ENCODE measurements around the gene HACD1.
A peak's percentile ranks its signal among the peaks of the same experiment; 100 is the strongest.

The HACD1 gene

DNA sequence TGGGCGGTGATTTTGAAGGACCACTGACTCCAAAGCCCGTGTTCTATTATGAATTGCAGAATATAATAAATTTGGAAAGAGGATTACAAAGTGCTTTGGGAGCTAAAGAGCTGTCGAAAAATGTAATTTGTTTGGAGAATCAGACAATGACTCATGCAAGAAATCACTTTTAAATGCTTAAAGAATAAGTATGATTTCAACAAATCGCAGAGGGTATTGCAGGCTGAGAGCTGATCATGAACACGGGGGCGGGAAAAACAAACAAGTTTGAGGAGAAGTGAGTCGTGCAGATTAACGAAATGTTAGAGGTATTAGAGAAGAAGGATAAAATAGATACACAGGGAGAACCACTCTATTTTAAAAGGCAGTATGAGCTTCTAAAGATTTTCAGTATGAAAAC is 4.9 kb upstream of the HACD1 start:
- no peak for DNase-seq
- H3K23ac ChIP-seq (ENCODE audit: low read length in 2 of 2), result no peak overlapping the region
- H2AK5ac ChIP-seq (ENCODE audit: low read length, severe bottlenecking), result no peak overlapping the region
- H4K8ac ChIP-seq (ENCODE audit: low read length), result no peak overlapping the region
- H3K4me3 ChIP-seq (ENCODE audit: insufficient read depth in 1 of 2, low read depth in 1 of 2, low read length in 2 of 2), result no peak overlapping the region
- H3K27me3 ChIP-seq (ENCODE audit: control insufficient read depth in 1 of 2, insufficient read depth in 1 of 2, low read length in 2 of 2), result no peaks in the 10 kb centered on the region
- no peak overlapping the region for H2BK5ac ChIP-seq (ENCODE audit: low read depth, low read length, poor library complexity, severe bottlenecking)
- H2BK15ac ChIP-seq (ENCODE audit: low read depth, poor library complexity, severe bottlenecking), result no peak overlapping the region
- no peak overlapping the region for H2AFZ ChIP-seq (ENCODE audit: low read depth, low read length)
- H2BK12ac ChIP-seq (ENCODE audit: low read length in 2 of 2), result no peak overlapping the region
- H3K27ac ChIP-seq (ENCODE audit: low read length, poor library complexity, severe bottlenecking), result no peak overlapping the region
- H4K91ac ChIP-seq (ENCODE audit: low read length), result no peak overlapping the region
- no peak overlapping the region for H3K4me2 ChIP-seq (ENCODE audit: low read length, poor library complexity, severe bottlenecking)
- H3K9me3 ChIP-seq (ENCODE audit: control insufficient read depth, low read length), result no peaks in the 10 kb centered on the region
- no peak overlapping the region for H3K9ac ChIP-seq (ENCODE audit: low read length)
- no peak overlapping the region for H3K14ac ChIP-seq (ENCODE audit: low read length in 2 of 2)
- H3K4me1 ChIP-seq (ENCODE audit: control insufficient read depth, insufficient read depth, low read depth, low read length), result no peaks in the 10 kb centered on the region
- no peaks in the 10 kb centered on the region for H3K36me3 ChIP-seq (ENCODE audit: control insufficient read depth in 1 of 2, insufficient read depth in 2 of 2, low read depth in 1 of 2, low read length in 2 of 2)
- H3K4ac ChIP-seq (ENCODE audit: low read depth in 1 of 2, low read length in 2 of 2), result no peak overlapping the region
- H3K18ac ChIP-seq (ENCODE audit: low read depth in 1 of 2, low read length in 2 of 2), result no peak overlapping the region
- H2BK120ac ChIP-seq (ENCODE audit: low read depth, low read length), result no peak overlapping the region
- WGBS, result 86% methylated on average over 7 of the region's 8 CpGs
- no peaks in the 10 kb centered on the region for H3K79me1 ChIP-seq (replicated peaks; ENCODE audit: low read length, poor library complexity, severe bottlenecking)

DNA sequence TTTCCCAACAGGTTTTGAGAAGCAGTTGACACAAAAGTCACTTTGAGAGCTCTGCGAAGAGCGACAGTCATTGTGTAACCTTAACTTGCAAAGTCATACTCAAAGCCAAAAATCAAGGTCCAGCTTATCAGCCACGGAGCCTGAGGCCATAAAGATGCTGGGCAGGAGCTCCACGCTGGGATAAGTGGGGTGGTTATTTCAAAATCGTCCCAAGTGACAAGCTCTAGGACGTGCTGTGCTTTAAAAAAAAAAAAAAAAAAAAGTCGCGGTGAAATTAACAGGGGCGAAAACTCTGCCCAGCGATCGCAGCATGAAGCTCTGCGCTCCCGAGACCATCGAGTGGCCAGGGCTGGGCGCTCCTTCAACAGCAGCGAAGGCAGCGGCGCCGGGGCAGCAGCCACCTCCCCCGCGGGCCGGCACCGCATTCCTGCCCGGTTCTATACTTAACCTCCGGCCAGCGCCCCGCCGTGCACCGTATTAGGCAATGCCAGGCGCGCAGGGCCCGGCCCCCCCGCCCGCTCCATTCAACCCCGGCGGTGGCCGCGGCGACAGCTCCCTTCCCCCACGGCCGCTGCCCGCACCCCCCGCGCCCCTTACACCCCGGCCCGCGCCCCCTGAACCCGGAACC is 657 bp downstream of the HACD1 start:
- H3K9me3 ChIP-seq (ENCODE audit: control insufficient read depth, low read length), result no peaks in the 10 kb centered on the region
- 6% methylated on average over 35 of the region's 48 CpGs for WGBS
- peak overlapping the region; percentile 81 to 92 for H3K4me3 ChIP-seq (ENCODE audit: insufficient read depth in 1 of 2, low read depth in 1 of 2, low read length in 2 of 2)
- no peaks in the 10 kb centered on the region for H3K36me3 ChIP-seq (ENCODE audit: control insufficient read depth in 1 of 2, insufficient read depth in 2 of 2, low read depth in 1 of 2, low read length in 2 of 2)
- peak overlapping the region; percentile 92 to 94 for H3K18ac ChIP-seq (ENCODE audit: low read depth in 1 of 2, low read length in 2 of 2)
- H2BK12ac ChIP-seq (ENCODE audit: low read length in 2 of 2), result no peak overlapping the region
- peak overlapping the region; percentile 97 for H2BK5ac ChIP-seq (ENCODE audit: low read depth, low read length, poor library complexity, severe bottlenecking)
- H4K8ac ChIP-seq (ENCODE audit: low read length), result peak overlapping the region; percentile 36
- peak overlapping the region in 1 of 2 experiments; percentile 76 for H3K14ac ChIP-seq (ENCODE audit: low read length in 2 of 2)
- no peaks in the 10 kb centered on the region for H3K27me3 ChIP-seq (ENCODE audit: control insufficient read depth in 1 of 2, insufficient read depth in 1 of 2, low read length in 2 of 2)
- H3K23ac ChIP-seq (ENCODE audit: low read length in 2 of 2), result no peak overlapping the region
- H3K4me2 ChIP-seq (ENCODE audit: low read length, poor library complexity, severe bottlenecking), result peak overlapping the region; percentile 83
- H2AK5ac ChIP-seq (ENCODE audit: low read length, severe bottlenecking), result peak overlapping the region; percentile 10
- peaks cover 4% of the 10 kb centered on the region for H3K4me1 ChIP-seq (ENCODE audit: control insufficient read depth, insufficient read depth, low read depth, low read length)
- peak overlapping the region; percentile 79 for H3K27ac ChIP-seq (ENCODE audit: low read length, poor library complexity, severe bottlenecking)
- peak overlapping the region in 1 of 2 experiments; percentile 41 for H3K4ac ChIP-seq (ENCODE audit: low read depth in 1 of 2, low read length in 2 of 2)
- H4K91ac ChIP-seq (ENCODE audit: low read length), result no peak overlapping the region
- H3K9ac ChIP-seq (ENCODE audit: low read length), result peak overlapping the region; percentile 86
- H2BK15ac ChIP-seq (ENCODE audit: low read depth, poor library complexity, severe bottlenecking), result peak overlapping the region; percentile 89
- no peak overlapping the region for H2AFZ ChIP-seq (ENCODE audit: low read depth, low read length)
- peaks cover 11% of the 10 kb centered on the region for H3K79me1 ChIP-seq (replicated peaks; ENCODE audit: low read length, poor library complexity, severe bottlenecking)
- peak overlapping the region; percentile 73 for H2BK120ac ChIP-seq (ENCODE audit: low read depth, low read length)
- DNase-seq, result peak; percentile 72

GRCh38 chr10:17609523-17610079 is 7.6 kb downstream of the HACD1 start:
- Histone ChIP-seq H4K91ac (ENCODE audit: low read length) (no peak overlapping the region), H3K23ac (ENCODE audit: low read length in 2 of 2) (no peak overlapping the region), H3K36me3 (ENCODE audit: control insufficient read depth in 1 of 2, insufficient read depth in 2 of 2, low read depth in 1 of 2, low read length in 2 of 2) (no peaks in the 10 kb centered on the region), H2BK5ac (ENCODE audit: low read depth, low read length, poor library complexity, severe bottlenecking) (no peak overlapping the region), H3K18ac (ENCODE audit: low read depth in 1 of 2, low read length in 2 of 2) (no peak overlapping the region), H3K4ac (ENCODE audit: low read depth in 1 of 2, low read length in 2 of 2) (no peak overlapping the region), H2BK120ac (ENCODE audit: low read depth, low read length) (no peak overlapping the region), H2AFZ (ENCODE audit: low read depth, low read length) (no peak overlapping the region), H4K8ac (ENCODE audit: low read length) (no peak overlapping the region), H3K27me3 (ENCODE audit: control insufficient read depth in 1 of 2, insufficient read depth in 1 of 2, low read length in 2 of 2) (no peaks in the 10 kb centered on the region), H2BK12ac (ENCODE audit: low read length in 2 of 2) (no peak overlapping the region), H3K14ac (ENCODE audit: low read length in 2 of 2) (no peak overlapping the region), H2AK5ac (ENCODE audit: low read length, severe bottlenecking) (no peak overlapping the region), H2BK15ac (ENCODE audit: low read depth, poor library complexity, severe bottlenecking) (no peak overlapping the region), H3K4me3 (ENCODE audit: insufficient read depth in 1 of 2, low read depth in 1 of 2, low read length in 2 of 2) (no peak overlapping the region), H3K4me2 (ENCODE audit: low read length, poor library complexity, severe bottlenecking) (no peak overlapping the region), H3K9ac (ENCODE audit: low read length) (no peak overlapping the region), H3K79me1 (replicated peaks; ENCODE audit: low read length, poor library complexity, severe bottlenecking) (peaks cover 16% of the 10 kb centered on the region), H3K27ac (ENCODE audit: low read length, poor library complexity, severe bottlenecking) (no peak overlapping the region), H3K4me1 (ENCODE audit: control insufficient read depth, insufficient read depth, low read depth, low read length) (no peaks in the 10 kb centered on the region), H3K9me3 (ENCODE audit: control insufficient read depth, low read length) (no peaks in the 10 kb centered on the region)
- no peak for DNase-seq
- 89% methylated on average over 12 of the region's 13 CpGs for WGBS

GRCh38 chr10:17607603-17608332 is 9.4 kb downstream of the HACD1 start:
- Histone ChIP-seq H3K4me3 (ENCODE audit: insufficient read depth in 1 of 2, low read depth in 1 of 2, low read length in 2 of 2) (no peak overlapping the region), H3K4ac (ENCODE audit: low read depth in 1 of 2, low read length in 2 of 2) (no peak overlapping the region), H4K8ac (ENCODE audit: low read length) (no peak overlapping the region), H3K4me1 (ENCODE audit: control insufficient read depth, insufficient read depth, low read depth, low read length) (no peaks in the 10 kb centered on the region), H3K23ac (ENCODE audit: low read length in 2 of 2) (no peak overlapping the region), H2BK5ac (ENCODE audit: low read depth, low read length, poor library complexity, severe bottlenecking) (no peak overlapping the region), H2BK12ac (ENCODE audit: low read length in 2 of 2) (no peak overlapping the region), H4K91ac (ENCODE audit: low read length) (no peak overlapping the region), H3K36me3 (ENCODE audit: control insufficient read depth in 1 of 2, insufficient read depth in 2 of 2, low read depth in 1 of 2, low read length in 2 of 2) (peaks cover 0 to 2% of the 10 kb centered on the region in 2 experiments), H2AFZ (ENCODE audit: low read depth, low read length) (no peak overlapping the region), H2AK5ac (ENCODE audit: low read length, severe bottlenecking) (no peak overlapping the region), H3K9ac (ENCODE audit: low read length) (peak overlapping the region; percentile 42), H3K18ac (ENCODE audit: low read depth in 1 of 2, low read length in 2 of 2) (no peak overlapping the region), H3K27ac (ENCODE audit: low read length, poor library complexity, severe bottlenecking) (no peak overlapping the region), H3K4me2 (ENCODE audit: low read length, poor library complexity, severe bottlenecking) (no peak overlapping the region), H2BK120ac (ENCODE audit: low read depth, low read length) (no peak overlapping the region), H3K79me1 (replicated peaks; ENCODE audit: low read length, poor library complexity, severe bottlenecking) (peaks cover 16% of the 10 kb centered on the region), H3K14ac (ENCODE audit: low read length in 2 of 2) (no peak overlapping the region), H2BK15ac (ENCODE audit: low read depth, poor library complexity, severe bottlenecking) (no peak overlapping the region), H3K9me3 (ENCODE audit: control insufficient read depth, low read length) (no peaks in the 10 kb centered on the region), H3K27me3 (ENCODE audit: control insufficient read depth in 1 of 2, insufficient read depth in 1 of 2, low read length in 2 of 2) (no peaks in the 10 kb centered on the region)
- WGBS, result 62% methylated on average over 8 of the region's 9 CpGs
- DNase-seq, result peak; percentile 67

All from mesenchymal stem cell (in vitro differentiated cells and primary cell).